ENCODE measurements around the gene ASB7. TPM values are rescaled to one million over a fixed set of nuclear protein-coding genes. Genes with fewer than 3 reads are reported as not detected.

Gene ASB7
- total RNA-seq, 1 donor from 2014 or later, result 17.3 TPM

DNA sequence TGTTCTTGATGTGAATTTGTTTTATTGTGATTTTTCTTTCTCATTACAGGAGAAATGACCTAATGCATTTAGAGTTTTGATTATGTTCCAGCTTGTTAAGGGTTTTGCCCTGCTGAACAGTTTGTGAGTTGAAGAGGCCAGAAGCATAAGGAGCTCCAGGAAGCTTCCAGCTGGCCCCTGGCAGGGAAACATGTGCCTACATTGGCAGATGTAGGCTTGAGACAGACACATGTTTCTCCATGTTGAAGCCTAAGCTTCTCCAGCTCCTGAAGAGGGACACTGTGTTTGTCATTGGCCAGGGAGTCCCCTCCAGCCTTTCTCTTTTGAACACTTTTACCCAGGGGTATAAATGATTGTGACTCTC, 88.4 kb downstream of the ASB7 start:
- Histone ChIP-seq H3K27me3 (ENCODE audit: control insufficient read depth, insufficient read depth, low read length) (no peaks in the 10 kb centered on the region), H3K36me3 (ENCODE audit: control insufficient read depth, insufficient read depth, low read length) (no peaks in the 10 kb centered on the region), H3K4me3 (ENCODE audit: low read depth, low read length) (no peak overlapping the region)
- TF ChIP-seq, protein P1, sequence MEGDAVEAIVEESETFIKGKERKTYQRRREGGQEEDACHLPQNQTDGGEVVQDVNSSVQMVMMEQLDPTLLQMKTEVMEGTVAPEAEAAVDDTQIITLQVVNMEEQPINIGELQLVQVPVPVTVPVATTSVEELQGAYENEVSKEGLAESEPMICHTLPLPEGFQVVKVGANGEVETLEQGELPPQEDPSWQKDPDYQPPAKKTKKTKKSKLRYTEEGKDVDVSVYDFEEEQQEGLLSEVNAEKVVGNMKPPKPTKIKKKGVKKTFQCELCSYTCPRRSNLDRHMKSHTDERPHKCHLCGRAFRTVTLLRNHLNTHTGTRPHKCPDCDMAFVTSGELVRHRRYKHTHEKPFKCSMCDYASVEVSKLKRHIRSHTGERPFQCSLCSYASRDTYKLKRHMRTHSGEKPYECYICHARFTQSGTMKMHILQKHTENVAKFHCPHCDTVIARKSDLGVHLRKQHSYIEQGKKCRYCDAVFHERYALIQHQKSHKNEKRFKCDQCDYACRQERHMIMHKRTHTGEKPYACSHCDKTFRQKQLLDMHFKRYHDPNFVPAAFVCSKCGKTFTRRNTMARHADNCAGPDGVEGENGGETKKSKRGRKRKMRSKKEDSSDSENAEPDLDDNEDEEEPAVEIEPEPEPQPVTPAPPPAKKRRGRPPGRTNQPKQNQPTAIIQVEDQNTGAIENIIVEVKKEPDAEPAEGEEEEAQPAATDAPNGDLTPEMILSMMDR (IDR thresholded peaks at IDR 0.05; ENCODE audit: insufficient read depth, low read length, poor library complexity, severe bottlenecking), result no peak
- no peak for DNase-seq (ENCODE audit: low read depth)

DNA sequence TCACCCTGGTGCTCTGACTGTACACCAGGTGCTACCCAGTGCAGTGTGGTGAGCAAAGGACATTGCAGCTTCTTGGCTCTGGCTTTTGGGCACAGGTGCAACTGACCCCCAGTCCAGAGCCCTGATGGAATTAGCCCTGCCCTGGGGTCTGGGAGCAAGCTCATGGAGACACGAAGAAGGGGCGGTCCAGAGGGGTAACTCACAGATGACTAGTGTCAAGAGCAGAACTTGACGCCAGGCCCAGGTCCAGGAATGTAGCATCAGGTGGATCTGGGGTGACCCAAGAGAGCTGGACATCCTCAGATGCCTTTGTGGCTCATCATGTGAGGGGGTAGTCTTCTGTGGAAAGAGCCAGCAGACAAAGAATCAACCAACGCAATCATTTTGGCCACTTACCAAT, 88.9 kb downstream of the ASB7 start:
- H3K36me3 ChIP-seq (ENCODE audit: control insufficient read depth, insufficient read depth, low read length), result no peaks in the 10 kb centered on the region
- no peak overlapping the region for H3K4me3 ChIP-seq (ENCODE audit: low read depth, low read length)
- no peaks in the 10 kb centered on the region for H3K27me3 ChIP-seq (ENCODE audit: control insufficient read depth, insufficient read depth, low read length)
- TF ChIP-seq, protein P1 (IDR thresholded peaks at IDR 0.05; ENCODE audit: insufficient read depth, low read length, poor library complexity, severe bottlenecking), result no peak
- no peak for DNase-seq (ENCODE audit: low read depth)

DNA sequence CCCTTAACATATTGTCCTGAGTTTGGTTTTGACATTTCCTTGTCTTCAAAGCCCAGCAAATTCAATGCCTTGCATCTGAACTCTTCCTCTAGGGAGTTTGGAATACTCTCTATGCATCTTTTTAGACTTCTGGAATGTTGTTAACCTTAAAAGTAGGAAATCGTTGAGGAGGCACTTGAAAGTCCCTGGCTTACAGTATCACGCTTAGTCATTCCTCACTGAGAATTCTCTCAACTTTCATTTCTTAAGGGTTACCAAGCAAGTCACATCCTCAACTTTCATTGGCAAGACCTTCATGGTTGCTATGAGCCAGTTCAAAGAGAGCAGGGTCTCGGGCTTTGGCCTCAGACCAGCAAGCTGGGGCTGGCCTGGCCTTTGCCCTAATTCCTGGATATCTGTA, 89.9 kb downstream of the ASB7 start:
- TF ChIP-seq, protein P1 (IDR thresholded peaks at IDR 0.05; ENCODE audit: insufficient read depth, low read length, poor library complexity, severe bottlenecking), result no peak

DNA sequence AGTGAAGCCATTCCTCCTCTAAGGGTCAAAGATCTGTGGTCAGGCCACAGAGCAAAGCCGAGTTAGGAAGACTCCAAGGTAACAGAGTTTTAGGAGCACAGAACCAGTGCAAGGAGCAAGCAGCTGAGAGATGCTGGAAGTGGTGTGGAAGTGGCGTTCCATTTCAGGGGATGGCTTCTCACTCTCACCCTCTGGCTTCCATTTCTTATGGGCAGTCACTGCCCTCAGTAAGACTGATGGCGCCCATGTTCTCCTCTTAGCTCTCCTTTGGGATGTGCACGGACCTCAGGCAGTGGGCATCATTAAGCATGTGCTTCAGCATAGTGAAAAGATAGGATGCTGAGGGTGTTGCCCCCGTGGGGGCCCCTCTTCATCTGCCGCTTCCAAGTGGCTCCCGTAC, 90.3 kb downstream of the ASB7 start:
- no peak for DNase-seq (ENCODE audit: low read depth)

More for the DNA sequence above, 89.9 kb downstream of the ASB7 start:
- DNase-seq (ENCODE audit: low read depth), result no peak
- H3K27me3 ChIP-seq (ENCODE audit: control insufficient read depth, insufficient read depth, low read length), result no peaks in the 10 kb centered on the region
- H3K36me3 ChIP-seq (ENCODE audit: control insufficient read depth, insufficient read depth, low read length), result no peaks in the 10 kb centered on the region
- no peak overlapping the region for H3K4me3 ChIP-seq (ENCODE audit: low read depth, low read length)

DNA sequence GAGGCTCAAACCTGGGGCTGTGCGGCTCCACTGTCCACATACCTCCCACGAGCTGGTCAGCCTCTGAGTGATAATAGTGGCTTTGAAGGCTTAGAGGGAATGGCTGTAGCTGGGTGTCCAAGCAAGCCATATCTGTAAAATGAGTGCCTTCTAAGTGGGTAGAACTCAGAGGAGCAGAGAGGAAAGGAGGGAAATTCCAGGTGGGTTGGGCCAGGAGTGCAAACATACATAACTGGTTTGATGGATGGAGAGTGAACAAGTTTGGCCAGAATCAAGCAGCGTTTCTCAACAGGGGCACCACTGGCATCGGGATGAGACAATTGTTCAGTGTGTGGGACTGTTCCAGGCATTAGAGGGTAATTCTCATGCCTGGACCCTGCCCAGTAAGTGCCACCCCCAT, 91.1 kb downstream of the ASB7 start:
- TF ChIP-seq, protein P1 (IDR thresholded peaks at IDR 0.05; ENCODE audit: insufficient read depth, low read length, poor library complexity, severe bottlenecking), result no peak
- Histone ChIP-seq H3K36me3 (ENCODE audit: control insufficient read depth, insufficient read depth, low read length) (no peaks in the 10 kb centered on the region), H3K27me3 (ENCODE audit: control insufficient read depth, insufficient read depth, low read length) (no peaks in the 10 kb centered on the region), H3K4me3 (ENCODE audit: low read depth, low read length) (no peak overlapping the region)
- no peak for DNase-seq (ENCODE audit: low read depth)

More for the DNA sequence above, 90.3 kb downstream of the ASB7 start:
- no peak overlapping the region for H3K4me3 ChIP-seq (ENCODE audit: low read depth, low read length)
- no peaks in the 10 kb centered on the region for H3K27me3 ChIP-seq (ENCODE audit: control insufficient read depth, insufficient read depth, low read length)
- H3K36me3 ChIP-seq (ENCODE audit: control insufficient read depth, insufficient read depth, low read length), result no peaks in the 10 kb centered on the region
- TF ChIP-seq, protein P1 (IDR thresholded peaks at IDR 0.05; ENCODE audit: insufficient read depth, low read length, poor library complexity, severe bottlenecking), result no peak

DNA sequence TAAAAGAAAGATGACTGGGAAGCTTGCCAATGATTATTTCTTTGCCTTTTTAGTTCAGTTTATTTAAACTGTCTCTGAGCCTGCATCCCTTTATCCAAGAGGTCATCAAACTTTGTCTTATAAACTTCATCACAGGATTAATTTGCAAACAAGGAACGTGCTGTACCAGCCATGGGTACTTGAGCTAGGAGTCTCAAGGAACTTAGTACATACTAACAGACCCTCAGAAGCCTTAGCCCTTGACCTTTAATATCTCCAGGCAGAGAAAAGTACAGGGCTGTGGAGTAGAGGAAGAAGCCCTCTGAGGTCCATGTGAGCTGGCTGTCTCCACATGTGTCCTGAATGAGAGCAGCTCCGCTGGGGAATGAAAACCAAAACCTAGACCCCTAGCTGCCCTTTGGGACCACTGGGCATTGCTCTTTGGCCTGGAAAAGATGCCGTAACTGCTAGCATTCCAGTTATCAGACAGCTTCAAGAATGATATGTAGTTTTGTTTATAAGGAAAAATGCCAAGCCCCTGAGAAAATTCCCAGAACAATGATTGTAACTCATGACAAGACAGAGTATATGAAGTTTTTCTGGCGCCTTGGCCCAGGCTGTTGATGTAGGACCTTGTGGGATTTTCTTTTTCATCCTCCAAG, 92.1 kb downstream of the ASB7 start:
- H3K4me3 ChIP-seq (ENCODE audit: low read depth, low read length), result no peak overlapping the region
- TF ChIP-seq, protein P1 (IDR thresholded peaks at IDR 0.05; ENCODE audit: insufficient read depth, low read length, poor library complexity, severe bottlenecking), result no peak
- no peak for DNase-seq (ENCODE audit: low read depth)
- no peaks in the 10 kb centered on the region for H3K36me3 ChIP-seq (ENCODE audit: control insufficient read depth, insufficient read depth, low read length)
- no peaks in the 10 kb centered on the region for H3K27me3 ChIP-seq (ENCODE audit: control insufficient read depth, insufficient read depth, low read length)

All from kidney epithelial cell (primary cell).